Ectodermal cell (in vitro differentiated cells): Measurements from ENCODE around the gene RNF19B.

Source experiments
- H3K27ac ChIP-seq: 2 replicates; pipeline ENCODE4 v1.7.0; 2013; ENCODE audit warnings: mild to moderate bottlenecking, low read depth, low read length; ENCODE audit not compliant: insufficient read depth, poor library complexity, severe bottlenecking
- H3K27me3 ChIP-seq: 2 replicates; pipeline ENCODE4 v1.7.0; 2013; ENCODE audit warnings: mild to moderate bottlenecking, low read length; ENCODE audit not compliant: insufficient read depth, control insufficient read depth, poor library complexity, severe bottlenecking
- H3K36me3 ChIP-seq: one replicate; pipeline ENCODE4 v1.7.0; 2013; ENCODE audit warnings: low read length; ENCODE audit not compliant: control insufficient read depth, insufficient read depth
- H3K4me1 ChIP-seq: one replicate; pipeline ENCODE4 v1.7.0; 2013; ENCODE audit warnings: low read length; ENCODE audit not compliant: control insufficient read depth, insufficient read depth
- H3K4me3 ChIP-seq: 2 replicates; pipeline ENCODE4 v1.7.0; 2013; ENCODE audit warnings: low read depth, low read length, control low read depth; ENCODE audit not compliant: insufficient read depth
- H3K9me3 ChIP-seq: 2 replicates; pipeline ENCODE4 v1.7.0; 2013; ENCODE audit warnings: mild to moderate bottlenecking, low read length, moderate library complexity; ENCODE audit not compliant: control insufficient read depth
- WGBS, 2 experiments: methylation state at CpG; one replicate each; pipeline ENCODE4 v1.1.7; 2013; ENCODE audit warnings: missing lambda C conversion rate in 2 of 2; 5-methylcytosine and 5-hydroxymethylcytosine counted together

RNF19B gene

DNA sequence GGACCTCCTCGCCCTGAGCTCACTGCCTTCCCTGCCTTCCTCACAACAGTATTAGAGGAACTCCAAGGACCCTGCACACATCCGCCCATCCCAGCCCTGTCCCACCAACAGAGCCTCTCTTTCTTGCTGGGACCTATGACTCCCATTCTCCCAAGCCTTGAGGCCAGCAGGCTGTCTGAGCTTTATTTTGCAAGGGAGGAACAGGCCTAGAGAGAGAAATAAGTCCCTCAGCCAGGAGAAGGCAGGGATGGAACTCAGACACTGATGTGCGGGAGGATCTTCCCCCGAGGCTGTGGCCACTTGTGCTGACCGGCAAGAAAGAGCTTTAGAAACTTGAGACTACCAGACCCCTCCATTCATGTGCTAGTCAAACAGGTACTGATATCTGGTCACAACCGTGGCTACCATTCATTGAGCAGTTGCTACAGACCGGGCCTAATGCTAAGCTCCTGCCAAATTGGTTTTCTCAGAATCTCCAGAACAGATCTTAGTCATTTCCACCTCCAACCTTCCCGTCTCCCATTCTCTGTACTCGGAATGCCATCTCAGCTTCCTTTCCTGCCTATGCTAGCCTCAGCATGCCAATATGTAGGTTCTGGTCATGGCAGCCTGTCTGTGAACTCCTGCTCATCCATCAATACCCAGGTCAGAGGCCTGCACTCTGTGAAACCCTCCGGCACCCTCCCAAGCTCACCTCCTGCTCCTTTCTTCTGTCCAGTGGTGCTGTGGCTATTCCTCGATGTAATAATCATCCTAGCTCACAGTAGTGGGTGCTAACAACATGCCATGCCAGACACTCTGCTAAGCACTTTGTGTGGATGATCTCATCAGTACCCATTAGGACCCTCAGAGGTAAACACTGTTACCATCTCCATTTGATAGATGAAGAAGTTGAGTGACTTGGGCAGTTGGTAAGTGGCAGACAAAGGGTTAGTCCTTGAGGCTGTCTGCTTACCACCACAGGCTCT lies 67.2 kb downstream of the RNF19B start:
- 87 to 88% methylated on average over 11 of the region's 11 CpGs for WGBS, 2 experiments
- Histone ChIP-seq H3K27ac (no peak overlapping the region), H3K9me3 (no peaks in the 10 kb centered on the region), H3K4me1 (peaks cover 10% of the 10 kb centered on the region), H3K36me3 (no peaks in the 10 kb centered on the region), H3K27me3 (peaks cover 42% of the 10 kb centered on the region), H3K4me3 (no peak overlapping the region)

- Histone ChIP-seq H3K27ac (no peak overlapping the region), H3K9me3 (no peaks in the 10 kb centered on the region), H3K36me3 (no peaks in the 10 kb centered on the region), H3K27me3 (peaks cover 41% of the 10 kb centered on the region), H3K4me1 (peaks cover 14% of the 10 kb centered on the region), H3K4me3 (no peak overlapping the region)
- 89 to 91% methylated on average over 5 of the region's 5 CpGs for WGBS, 2 experiments
These were observed 68.2 kb downstream of the RNF19B start for GRCh38 chr1:32896451-32896850.

DNA sequence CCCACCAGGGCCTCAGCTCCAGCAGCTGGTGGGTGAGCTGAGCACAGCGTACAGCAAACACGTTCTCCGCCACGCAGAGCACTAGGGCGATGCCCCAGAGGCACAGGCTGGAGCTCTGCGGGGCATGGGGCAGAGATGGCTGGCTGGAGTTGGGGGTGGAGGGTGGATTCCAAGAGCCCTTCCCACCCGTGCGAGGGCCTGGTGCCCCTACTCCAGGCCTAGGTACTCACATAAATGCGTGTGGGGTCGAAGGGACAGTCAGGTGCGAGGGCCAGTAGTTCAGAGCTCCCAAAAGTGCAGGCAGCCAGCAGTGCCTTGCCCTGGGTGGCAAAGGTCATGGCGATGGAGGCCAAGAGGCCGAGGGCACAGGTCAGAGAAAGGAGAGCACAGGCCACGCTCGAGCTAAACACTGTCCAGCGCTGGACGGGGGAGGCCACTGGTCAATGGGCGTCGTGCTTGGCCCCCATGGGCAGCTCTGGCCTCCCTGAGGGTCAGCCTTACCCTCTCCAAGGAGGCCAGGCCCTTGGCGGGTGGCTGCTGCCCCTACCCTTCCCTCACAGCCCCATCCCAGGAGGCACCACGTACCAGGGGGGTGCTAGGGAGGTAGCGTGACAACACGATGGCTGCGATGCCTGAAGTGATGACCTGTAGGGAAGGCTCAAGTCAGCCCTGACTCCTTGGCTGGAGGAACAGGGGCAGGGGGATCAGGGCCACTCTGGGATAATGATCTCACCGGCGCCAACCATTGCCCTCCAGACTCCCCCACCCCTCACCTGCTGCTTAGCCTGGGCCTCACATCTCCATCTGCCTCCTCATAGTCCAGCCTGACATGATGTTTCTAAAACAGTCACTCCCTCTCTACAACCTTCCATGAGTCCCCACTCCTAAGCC lies 69.0 kb downstream of the RNF19B start:
- Histone ChIP-seq H3K9me3 (no peaks in the 10 kb centered on the region), H3K4me3 (no peak overlapping the region), H3K4me1 (peaks cover 14% of the 10 kb centered on the region), H3K36me3 (no peaks in the 10 kb centered on the region), H3K27me3 (peaks cover 33% of the 10 kb centered on the region), H3K27ac (no peak overlapping the region)
- WGBS, 2 experiments: 90 to 94% methylated on average over 26 of the region's 26 CpGs

DNA sequence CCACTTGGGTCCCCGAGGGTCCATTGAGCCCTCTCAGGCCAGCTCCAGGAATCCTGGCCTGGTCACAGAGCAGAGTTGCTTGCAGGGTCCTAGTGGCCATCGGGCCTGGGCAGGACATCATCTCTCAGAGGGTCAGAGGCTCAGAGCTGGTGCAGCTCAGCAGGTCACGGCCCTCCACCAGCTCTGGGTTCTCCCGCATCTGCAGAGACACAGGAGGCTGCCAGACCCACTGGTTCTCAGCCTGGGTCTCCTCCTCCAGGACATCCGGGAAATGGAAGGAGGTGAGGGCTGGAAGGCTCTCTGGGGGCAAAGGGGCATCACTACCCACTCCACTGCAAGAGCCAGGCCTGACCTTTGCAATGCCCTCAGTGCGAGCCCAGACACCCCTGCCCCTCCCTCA lies 69.9 kb downstream of the RNF19B start:
- H3K9me3 ChIP-seq: no peaks in the 10 kb centered on the region
- no peak overlapping the region for H3K27ac ChIP-seq
- H3K36me3 ChIP-seq: no peaks in the 10 kb centered on the region
- 69 to 74% methylated on average over 6 of the region's 6 CpGs for WGBS, 2 experiments
- peaks cover 14% of the 10 kb centered on the region for H3K4me1 ChIP-seq
- peaks cover 24% of the 10 kb centered on the region for H3K27me3 ChIP-seq
- no peak overlapping the region for H3K4me3 ChIP-seq

DNA sequence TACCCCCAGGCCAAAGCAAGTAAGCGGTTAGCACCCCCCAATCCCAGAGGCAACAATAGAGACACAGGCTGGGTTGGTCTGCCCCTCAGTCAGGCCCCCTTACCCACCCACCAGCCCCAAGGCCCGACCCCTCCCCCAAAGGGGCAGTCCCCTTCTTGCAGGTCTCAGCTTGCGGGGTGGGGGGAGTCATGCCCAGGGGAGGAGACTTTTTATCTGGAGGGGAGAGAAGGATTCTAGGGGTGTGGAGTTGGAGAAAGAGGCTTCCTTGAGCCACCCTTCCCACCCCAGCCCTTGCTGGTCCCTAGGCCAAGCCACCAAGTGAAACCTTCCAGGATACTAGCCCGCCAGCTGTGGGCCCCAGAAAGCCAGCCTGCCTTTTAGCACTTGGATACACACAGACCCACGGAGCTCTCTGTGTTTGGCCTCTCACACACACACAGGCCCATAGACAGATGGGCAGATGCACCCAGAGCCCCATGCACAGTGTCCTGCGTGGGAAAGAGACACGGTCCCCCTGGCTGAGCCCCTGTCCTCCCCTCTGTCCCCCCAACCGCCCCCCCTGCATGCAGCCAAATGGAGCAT lies 70.5 kb downstream of the RNF19B start:
- H3K27me3 ChIP-seq: peaks cover 18% of the 10 kb centered on the region
- no peaks in the 10 kb centered on the region for H3K36me3 ChIP-seq
- no peaks in the 10 kb centered on the region for H3K9me3 ChIP-seq
- no peak overlapping the region for H3K27ac ChIP-seq
- H3K4me1 ChIP-seq: peaks cover 14% of the 10 kb centered on the region
- WGBS, 2 experiments: 45 to 51% methylated on average over 6 to 8 of the region's 8 CpGs
- peak overlapping the region; percentile 61 for H3K4me3 ChIP-seq

- peaks cover 14% of the 10 kb centered on the region for H3K4me1 ChIP-seq
- H3K9me3 ChIP-seq: no peaks in the 10 kb centered on the region
- peaks cover 14% of the 10 kb centered on the region for H3K27me3 ChIP-seq
- 1% methylated on average over 58 of the region's 58 CpGs for WGBS, 2 experiments
- H3K4me3 ChIP-seq: peak overlapping the region; percentile 61
- H3K27ac ChIP-seq: peak overlapping the region; percentile 12
- no peaks in the 10 kb centered on the region for H3K36me3 ChIP-seq
These were observed 71.2 kb downstream of the RNF19B start for GRCh38 chr1:32893198-32894018.

GRCh38 chr1:32892368-32893197 lies 72.0 kb downstream of the RNF19B start:
- peaks cover 21% of the 10 kb centered on the region for H3K27me3 ChIP-seq
- H3K4me1 ChIP-seq: peaks cover 14% of the 10 kb centered on the region
- H3K36me3 ChIP-seq: no peaks in the 10 kb centered on the region
- H3K9me3 ChIP-seq: no peaks in the 10 kb centered on the region
- peak overlapping the region; percentile 61 for H3K4me3 ChIP-seq
- WGBS, 2 experiments: 27 to 28% methylated on average over 49 of the region's 49 CpGs
- H3K27ac ChIP-seq: peak overlapping the region; percentile 12

- WGBS, 2 experiments: 94 to 95% methylated on average over 3 of the region's 3 CpGs
- H3K36me3 ChIP-seq: no peaks in the 10 kb centered on the region
- peaks cover 30% of the 10 kb centered on the region for H3K27me3 ChIP-seq
- no peak overlapping the region for H3K4me3 ChIP-seq
- H3K9me3 ChIP-seq: no peaks in the 10 kb centered on the region
- H3K27ac ChIP-seq: no peak overlapping the region
- peaks cover 14% of the 10 kb centered on the region for H3K4me1 ChIP-seq
These were observed 73.0 kb downstream of the RNF19B start for GRCh38 chr1:32891630-32892029.

DNA sequence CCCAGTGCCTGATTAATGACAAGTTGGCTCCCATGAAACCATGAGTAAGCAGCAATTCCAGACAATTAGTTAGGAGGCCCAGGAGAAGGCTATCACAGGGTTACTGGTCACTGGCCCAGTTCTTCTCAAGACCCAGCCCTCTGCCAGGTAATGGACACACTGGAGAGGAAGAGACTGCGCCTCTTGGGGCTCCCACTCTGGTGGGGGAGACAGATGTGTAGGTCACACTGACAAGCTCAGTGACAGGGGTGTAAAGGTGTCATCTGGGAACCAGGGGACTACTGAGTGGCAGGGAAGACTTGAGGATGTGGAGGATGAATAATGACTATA lies 73.4 kb downstream of the RNF19B start:
- H3K27me3 ChIP-seq: peaks cover 34% of the 10 kb centered on the region
- no peak overlapping the region for H3K4me3 ChIP-seq
- H3K9me3 ChIP-seq: no peaks in the 10 kb centered on the region
- peaks cover 14% of the 10 kb centered on the region for H3K4me1 ChIP-seq
- H3K36me3 ChIP-seq: no peaks in the 10 kb centered on the region
- no peak overlapping the region for H3K27ac ChIP-seq
- WGBS, 2 experiments: 94 to 98% methylated on average over 1 of the region's 1 CpG
